ENCODE data around the gene ZNF506.

- TF ChIP-seq POLR2AphosphoS5 (IDR thresholded peaks at IDR 0.05; ENCODE audit: low read depth, low read length) (peak; percentile 98), TAF1 (IDR thresholded peaks at IDR 0.05; ENCODE audit: borderline replicate concordance, insufficient read depth, low read length) (peak; percentile 97), SIN3A (IDR thresholded peaks at IDR 0.05; ENCODE audit: borderline replicate concordance, insufficient read depth, low read length) (0 out of 2 replicates have a peak, but pooled peaks have one; percentile 16)
- TF ChIP-seq, protein P1, sequence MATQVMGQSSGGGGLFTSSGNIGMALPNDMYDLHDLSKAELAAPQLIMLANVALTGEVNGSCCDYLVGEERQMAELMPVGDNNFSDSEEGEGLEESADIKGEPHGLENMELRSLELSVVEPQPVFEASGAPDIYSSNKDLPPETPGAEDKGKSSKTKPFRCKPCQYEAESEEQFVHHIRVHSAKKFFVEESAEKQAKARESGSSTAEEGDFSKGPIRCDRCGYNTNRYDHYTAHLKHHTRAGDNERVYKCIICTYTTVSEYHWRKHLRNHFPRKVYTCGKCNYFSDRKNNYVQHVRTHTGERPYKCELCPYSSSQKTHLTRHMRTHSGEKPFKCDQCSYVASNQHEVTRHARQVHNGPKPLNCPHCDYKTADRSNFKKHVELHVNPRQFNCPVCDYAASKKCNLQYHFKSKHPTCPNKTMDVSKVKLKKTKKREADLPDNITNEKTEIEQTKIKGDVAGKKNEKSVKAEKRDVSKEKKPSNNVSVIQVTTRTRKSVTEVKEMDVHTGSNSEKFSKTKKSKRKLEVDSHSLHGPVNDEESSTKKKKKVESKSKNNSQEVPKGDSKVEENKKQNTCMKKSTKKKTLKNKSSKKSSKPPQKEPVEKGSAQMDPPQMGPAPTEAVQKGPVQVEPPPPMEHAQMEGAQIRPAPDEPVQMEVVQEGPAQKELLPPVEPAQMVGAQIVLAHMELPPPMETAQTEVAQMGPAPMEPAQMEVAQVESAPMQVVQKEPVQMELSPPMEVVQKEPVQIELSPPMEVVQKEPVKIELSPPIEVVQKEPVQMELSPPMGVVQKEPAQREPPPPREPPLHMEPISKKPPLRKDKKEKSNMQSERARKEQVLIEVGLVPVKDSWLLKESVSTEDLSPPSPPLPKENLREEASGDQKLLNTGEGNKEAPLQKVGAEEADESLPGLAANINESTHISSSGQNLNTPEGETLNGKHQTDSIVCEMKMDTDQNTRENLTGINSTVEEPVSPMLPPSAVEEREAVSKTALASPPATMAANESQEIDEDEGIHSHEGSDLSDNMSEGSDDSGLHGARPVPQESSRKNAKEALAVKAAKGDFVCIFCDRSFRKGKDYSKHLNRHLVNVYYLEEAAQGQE (IDR thresholded peaks at IDR 0.05; ENCODE audit: insufficient read depth in 1 of 2, low read depth in 2 of 2, low read length in 2 of 2), result no peak
Observed at GRCh38 chr19:19865750-19866610, 44.4 kb upstream of the ZNF506 start, which contains the start of gene ZNF253.
